ENCODE data around the gene PRKCE. TPM values are rescaled to one million over a fixed set of nuclear protein-coding genes. Genes with fewer than 3 reads are reported as not detected.

The PRKCE gene
- total and polyA plus RNA-seq, 2 of the 8 experiments (the other 6 are each of a cell fraction or from before 2014, with no cell fraction given) = 0.54 to 2.1 TPM

- TF ChIP-seq, protein P1, sequence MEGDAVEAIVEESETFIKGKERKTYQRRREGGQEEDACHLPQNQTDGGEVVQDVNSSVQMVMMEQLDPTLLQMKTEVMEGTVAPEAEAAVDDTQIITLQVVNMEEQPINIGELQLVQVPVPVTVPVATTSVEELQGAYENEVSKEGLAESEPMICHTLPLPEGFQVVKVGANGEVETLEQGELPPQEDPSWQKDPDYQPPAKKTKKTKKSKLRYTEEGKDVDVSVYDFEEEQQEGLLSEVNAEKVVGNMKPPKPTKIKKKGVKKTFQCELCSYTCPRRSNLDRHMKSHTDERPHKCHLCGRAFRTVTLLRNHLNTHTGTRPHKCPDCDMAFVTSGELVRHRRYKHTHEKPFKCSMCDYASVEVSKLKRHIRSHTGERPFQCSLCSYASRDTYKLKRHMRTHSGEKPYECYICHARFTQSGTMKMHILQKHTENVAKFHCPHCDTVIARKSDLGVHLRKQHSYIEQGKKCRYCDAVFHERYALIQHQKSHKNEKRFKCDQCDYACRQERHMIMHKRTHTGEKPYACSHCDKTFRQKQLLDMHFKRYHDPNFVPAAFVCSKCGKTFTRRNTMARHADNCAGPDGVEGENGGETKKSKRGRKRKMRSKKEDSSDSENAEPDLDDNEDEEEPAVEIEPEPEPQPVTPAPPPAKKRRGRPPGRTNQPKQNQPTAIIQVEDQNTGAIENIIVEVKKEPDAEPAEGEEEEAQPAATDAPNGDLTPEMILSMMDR (IDR thresholded peaks at IDR 0.05; ENCODE audit: control extremely low read depth in 1 of 3, insufficient read depth in 1 of 3, low read depth in 1 of 3, low read length in 3 of 3) = no peak
- TF ChIP-seq KDM1A (IDR thresholded peaks at IDR 0.05; ENCODE audit: borderline replicate concordance, low read length) = no peak
- no peak for TF ChIP-seq TAF7 (optimal IDR thresholded peaks at IDR 0.05; ENCODE audit: borderline replicate concordance, low read depth, low read length)
- peak; percentile 83 for TF ChIP-seq EZH2 (IDR thresholded peaks at IDR 0.05; ENCODE audit: low read depth, low read length, severe bottlenecking)
- no peak for TF ChIP-seq HDAC6 (IDR thresholded peaks at IDR 0.05; ENCODE audit: low read depth, low read length)
- TF ChIP-seq PHF8 (conservative IDR thresholded peaks at IDR 0.05; ENCODE audit: low read depth, low read length) = no peak; the same call in 1 of the 2 replicates
- TF ChIP-seq NANOG (IDR thresholded peaks at IDR 0.05; ENCODE audit: insufficient read depth, low read depth, low read length, poor library complexity, severe bottlenecking) = no peak
- peak; percentile 87 for TF ChIP-seq SUZ12 (IDR thresholded peaks at IDR 0.05; ENCODE audit: low read length)
- peak; percentile 72 for TF ChIP-seq RNF2 (IDR thresholded peaks at IDR 0.05; ENCODE audit: borderline replicate concordance, low read depth, low read length, missing control alignments, poor library complexity, severe bottlenecking)
Measured at GRCh38 chr2:45651415-45652089, at the start of gene PRKCE (continued).
